ENCODE data around the gene LRIT2.

Gene LRIT2

DNA sequence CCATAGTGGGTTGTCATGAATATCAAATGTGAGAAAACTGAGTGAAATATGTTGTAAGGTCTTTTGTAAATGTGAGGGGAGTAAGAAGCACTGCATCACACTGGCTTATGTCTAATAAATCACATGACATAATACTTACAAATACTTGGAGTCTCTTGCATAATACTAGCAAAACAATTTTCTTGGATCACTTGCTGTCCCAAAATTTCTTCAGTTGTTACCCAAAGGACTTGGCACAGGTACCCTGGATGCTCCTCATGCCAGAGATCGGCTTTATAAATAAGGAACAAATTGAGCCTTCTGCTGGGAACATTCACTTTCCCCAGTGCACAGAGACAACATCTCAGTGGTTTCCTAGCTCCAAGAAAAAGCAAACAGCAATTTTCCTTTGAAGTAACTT is 5.0 kb upstream of the LRIT2 start:
- ChIA-PET CTCF (no interaction called here), POLR2A (no interaction called here)
- no peak overlapping the region for H3K4me3 ChIP-seq (ENCODE audit: low read depth, low read length)
- no peak for DNase-seq (ENCODE audit: low read depth, low spot score)
- TF ChIP-seq, protein P1, sequence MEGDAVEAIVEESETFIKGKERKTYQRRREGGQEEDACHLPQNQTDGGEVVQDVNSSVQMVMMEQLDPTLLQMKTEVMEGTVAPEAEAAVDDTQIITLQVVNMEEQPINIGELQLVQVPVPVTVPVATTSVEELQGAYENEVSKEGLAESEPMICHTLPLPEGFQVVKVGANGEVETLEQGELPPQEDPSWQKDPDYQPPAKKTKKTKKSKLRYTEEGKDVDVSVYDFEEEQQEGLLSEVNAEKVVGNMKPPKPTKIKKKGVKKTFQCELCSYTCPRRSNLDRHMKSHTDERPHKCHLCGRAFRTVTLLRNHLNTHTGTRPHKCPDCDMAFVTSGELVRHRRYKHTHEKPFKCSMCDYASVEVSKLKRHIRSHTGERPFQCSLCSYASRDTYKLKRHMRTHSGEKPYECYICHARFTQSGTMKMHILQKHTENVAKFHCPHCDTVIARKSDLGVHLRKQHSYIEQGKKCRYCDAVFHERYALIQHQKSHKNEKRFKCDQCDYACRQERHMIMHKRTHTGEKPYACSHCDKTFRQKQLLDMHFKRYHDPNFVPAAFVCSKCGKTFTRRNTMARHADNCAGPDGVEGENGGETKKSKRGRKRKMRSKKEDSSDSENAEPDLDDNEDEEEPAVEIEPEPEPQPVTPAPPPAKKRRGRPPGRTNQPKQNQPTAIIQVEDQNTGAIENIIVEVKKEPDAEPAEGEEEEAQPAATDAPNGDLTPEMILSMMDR (IDR thresholded peaks at IDR 0.05; ENCODE audit: insufficient read depth, low read length, missing control alignments): no peak

DNA sequence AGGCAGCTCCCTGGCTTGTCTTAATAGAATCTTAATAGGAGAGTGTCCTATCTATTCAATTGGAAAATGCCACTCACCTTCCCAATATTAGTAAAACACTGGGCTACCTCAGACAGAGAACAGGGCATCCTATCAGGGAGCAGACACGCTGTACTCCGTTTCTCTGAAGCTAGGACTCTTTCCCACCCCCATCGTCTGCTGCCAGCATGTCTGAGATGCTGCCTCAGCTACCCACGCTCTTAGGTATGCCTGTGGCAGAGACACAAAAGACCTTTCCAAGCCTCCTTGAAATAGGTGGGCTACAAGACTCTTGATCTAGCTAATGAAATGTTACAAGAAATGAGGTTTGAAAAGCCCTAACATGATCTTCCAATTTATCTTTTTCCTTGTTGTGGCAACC is 2.5 kb upstream of the LRIT2 start:
- CTCF ChIA-PET: no interaction called here
- H3K4me3 ChIP-seq (ENCODE audit: low read depth, low read length): no peak overlapping the region
- POLR2A ChIA-PET: no interaction called here
- TF ChIP-seq, protein P1 (IDR thresholded peaks at IDR 0.05; ENCODE audit: insufficient read depth, low read length, missing control alignments): no peak
- DNase-seq (ENCODE audit: low read depth, low spot score): no peak

DNA sequence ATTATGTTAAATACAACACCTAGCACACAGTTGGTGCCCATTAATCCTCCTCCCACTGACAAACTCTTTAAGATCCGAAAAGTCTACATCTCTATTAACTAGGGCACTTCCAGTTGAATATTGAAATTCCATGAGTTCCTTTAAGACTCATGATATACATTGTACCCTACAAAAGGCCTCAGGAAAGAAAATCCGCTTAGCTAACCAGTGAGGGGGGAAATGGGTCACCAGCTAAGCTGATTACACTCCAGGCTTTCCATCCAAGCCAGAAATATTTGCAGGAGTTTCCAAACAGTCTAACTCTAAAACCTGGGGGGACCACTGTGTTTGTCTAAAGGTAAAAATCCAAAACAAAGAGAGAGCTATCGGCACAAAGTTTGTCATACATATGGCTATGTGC is 1.3 kb upstream of the LRIT2 start:
- POLR2A ChIA-PET: no interaction called here
- CTCF ChIA-PET: no interaction called here
- no peak overlapping the region for H3K4me3 ChIP-seq (ENCODE audit: low read depth, low read length)
- TF ChIP-seq, protein P1 (IDR thresholded peaks at IDR 0.05; ENCODE audit: insufficient read depth, low read length, missing control alignments): no peak
- no peak for DNase-seq (ENCODE audit: low read depth, low spot score)

DNA sequence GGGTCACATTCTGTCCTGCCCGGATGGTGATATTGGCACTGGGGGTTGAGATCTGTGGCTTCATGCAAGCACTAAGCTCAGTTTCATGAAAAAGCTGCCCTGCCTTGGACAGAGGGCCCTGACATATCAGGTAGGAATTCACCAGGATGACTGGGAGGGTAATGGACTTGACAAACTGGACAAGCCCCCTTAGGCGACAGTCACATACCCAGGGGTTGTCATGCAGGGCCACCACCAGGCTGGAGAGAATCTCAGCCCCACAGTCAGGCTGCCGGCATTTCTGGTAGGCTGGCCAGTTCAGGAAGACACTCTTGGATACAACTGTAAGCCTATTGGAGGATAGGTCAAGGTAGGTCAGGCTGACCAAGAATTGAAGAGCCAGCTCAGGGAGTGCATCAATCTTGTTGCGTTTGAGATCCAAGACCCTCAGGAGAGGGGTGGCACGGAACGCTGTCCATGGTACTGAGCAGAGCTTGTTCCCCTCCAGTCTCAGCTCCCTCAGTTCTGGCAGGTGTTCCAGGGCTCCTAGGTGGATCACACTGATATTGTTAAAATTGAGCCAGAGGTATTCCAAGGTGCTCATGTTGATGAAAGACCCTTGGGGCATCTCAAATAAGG is 824 bp downstream of the LRIT2 start:
- ChIA-PET CTCF (interaction anchor here (1.0 kb wide), 1 partner anchor 76 kb away, joined by 3 read pairs; no protein-coding TSS in a partner anchor), POLR2A (no interaction called here)
- DNase-seq (ENCODE audit: low read depth, low spot score): no peak
- no peak overlapping the region for H3K4me3 ChIP-seq (ENCODE audit: low read depth, low read length)
- TF ChIP-seq, protein P1 (IDR thresholded peaks at IDR 0.05; ENCODE audit: insufficient read depth, low read length, missing control alignments): no peak

DNA sequence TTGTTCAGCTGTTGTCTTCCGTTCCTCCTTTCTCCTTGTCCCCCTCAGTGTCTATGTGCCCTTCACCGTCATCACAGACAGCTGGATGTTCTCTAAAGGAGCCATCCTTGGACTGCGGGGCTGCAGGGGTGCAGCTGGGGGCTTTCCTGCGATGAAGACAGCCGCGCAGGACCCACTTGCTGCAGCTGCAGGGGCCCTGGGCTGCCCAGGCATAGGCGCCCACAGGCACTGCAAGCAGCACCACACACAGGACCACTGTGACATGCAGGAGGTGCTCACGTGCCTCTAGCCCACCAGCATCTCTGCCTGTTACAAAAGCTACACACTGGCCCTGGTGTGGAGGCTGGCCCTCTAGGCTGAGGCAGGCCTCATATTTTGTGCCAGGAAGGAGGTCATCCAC is 3.4 kb downstream of the LRIT2 start:
- TF ChIP-seq, protein P1 (IDR thresholded peaks at IDR 0.05; ENCODE audit: insufficient read depth, low read length, missing control alignments): no peak
- ChIA-PET CTCF (no interaction called here), POLR2A (no interaction called here)
- no peak for DNase-seq (ENCODE audit: low read depth, low spot score)
- H3K4me3 ChIP-seq (ENCODE audit: low read depth, low read length): no peak overlapping the region

DNA sequence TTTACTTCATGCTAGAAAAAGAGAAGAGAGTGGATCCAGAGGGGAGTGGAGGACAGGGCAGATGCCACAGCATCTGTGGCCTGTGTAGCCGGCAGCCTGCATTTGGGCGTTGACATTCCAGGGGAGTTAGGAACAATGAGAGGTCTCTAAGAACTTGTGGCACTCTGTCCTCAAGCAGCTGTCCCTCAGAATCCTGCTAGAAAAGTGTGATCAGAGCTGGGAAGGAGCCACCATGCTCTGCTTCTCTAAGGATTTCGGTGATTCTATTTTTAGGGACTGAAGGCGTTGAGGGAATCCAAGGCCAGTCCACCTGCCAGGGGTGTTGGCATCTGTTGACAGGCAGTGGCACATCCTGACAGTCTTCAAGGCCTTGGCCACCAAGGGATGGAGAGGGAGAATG is 7.6 kb downstream of the LRIT2 start:
- TF ChIP-seq, protein P1 (IDR thresholded peaks at IDR 0.05; ENCODE audit: insufficient read depth, low read length, missing control alignments): no peak
- POLR2A ChIA-PET: no interaction called here
- CTCF ChIA-PET: no interaction called here
- H3K4me3 ChIP-seq (ENCODE audit: low read depth, low read length): no peak overlapping the region
- DNase-seq (ENCODE audit: low read depth, low spot score): no peak
